OCI-LY1 (cell line): ENCODE measurements around the gene DGCR6L.
"Not testable (repeated sequence)": the region's sequence is repeated elsewhere in the genome, so short reads cannot be mapped to it uniquely, and the experiment has no call there.

Experiments used
- H2AFZ ChIP-seq: fragments of 200-600 bp; sonication (generic), shearing (Covaris generic); 2 replicates; pipeline ENCODE4 v1.6.0; 2014; ENCODE audit warnings: antibody characterized with exemption, mild to moderate bottlenecking, low read length
- H3F3A ChIP-seq: fragments of 200-600 bp; sonication (generic), shearing (Covaris generic); 2 replicates; pipeline ENCODE4 v1.6.0; 2014; ENCODE audit warnings: mild to moderate bottlenecking, antibody characterized with exemption, low read length, moderate library complexity; ENCODE audit not compliant: insufficient read depth
- H3K27ac ChIP-seq: fragments of 200-600 bp; sonication (generic); 2 replicates; pipeline ENCODE4 v1.5.1; 2014; ENCODE audit warnings: low read length, mixed run types, mild to moderate bottlenecking, low read depth; ENCODE audit not compliant: poor library complexity, severe bottlenecking
- H3K27me3 ChIP-seq: fragments of 200-600 bp; sonication (generic); 2 replicates; pipeline ENCODE4 v1.6.0; 2014; ENCODE audit warnings: antibody characterized with exemption, mild to moderate bottlenecking, low read length, moderate library complexity; ENCODE audit not compliant: insufficient read depth
- H3K36me3 ChIP-seq: fragments of 200-600 bp; sonication (generic); 2 replicates; pipeline ENCODE4 v1.6.1; 2014; ENCODE audit warnings: mild to moderate bottlenecking, antibody characterized with exemption, low read length, moderate library complexity, mixed read lengths; ENCODE audit not compliant: insufficient read depth
- H3K4me1 ChIP-seq: fragments of 200-600 bp; sonication (generic); 2 replicates; pipeline ENCODE4 v1.5.1; 2014; ENCODE audit warnings: mild to moderate bottlenecking, low read length, moderate library complexity; ENCODE audit not compliant: insufficient read depth, severe bottlenecking
- H3K4me2 ChIP-seq: fragments of 200-600 bp; sonication (generic), shearing (Covaris generic); 2 replicates; pipeline ENCODE4 v1.6.1; 2014; ENCODE audit warnings: low read length
- H3K4me3 ChIP-seq: fragments of 200-600 bp; sonication (generic); 2 replicates; pipeline ENCODE4 v1.5.1; 2014; ENCODE audit warnings: low read length, low read depth, mild to moderate bottlenecking, mixed read lengths; ENCODE audit not compliant: poor library complexity, severe bottlenecking
- H3K79me2 ChIP-seq: fragments of 200-600 bp; shearing (Covaris generic); 2 replicates; pipeline ENCODE4 v1.6.1; 2016; ENCODE audit warnings: mixed run types, low read length, mixed read lengths; ENCODE audit not compliant: insufficient read depth
- H3K9ac ChIP-seq: fragments of 200-600 bp; sonication (generic), shearing (Covaris generic); 2 replicates; pipeline ENCODE4 v1.6.1; 2014; ENCODE audit warnings: mild to moderate bottlenecking, low read length, mixed read lengths
- H3K9me2 ChIP-seq: fragments of 200-600 bp; sonication (generic), shearing (Covaris generic); 2 replicates; pipeline ENCODE4 v1.6.1; 2014; ENCODE audit warnings: low read depth, mild to moderate bottlenecking, low read length, mixed read lengths
- H3K9me3 ChIP-seq: fragments of 200-600 bp; shearing (Covaris generic); 2 replicates; pipeline ENCODE4 v1.6.1; 2014; ENCODE audit warnings: low read length, mixed read lengths
- H4K20me1 ChIP-seq: fragments of 200-600 bp; sonication (generic), shearing (Covaris generic); 2 replicates; pipeline ENCODE4 v1.6.0; 2016; ENCODE audit warnings: mild to moderate bottlenecking, low read length; ENCODE audit not compliant: insufficient read depth
- CTCF ChIP-seq: fragments of 200-600 bp; sonication (generic), shearing (Covaris generic); IDR thresholded peaks from 2 replicates; pipeline ENCODE4 v1.5.1; 2017; ENCODE audit warnings: mild to moderate bottlenecking, antibody characterized with exemption, low read length, moderate library complexity, mixed read lengths
- EZH2 ChIP-seq: fragments of 200-600 bp; sonication (generic), shearing (Covaris generic); IDR thresholded peaks from 2 replicates; pipeline ENCODE4 v1.8.0; 2017; ENCODE audit warnings: borderline replicate concordance, mixed run types, mild to moderate bottlenecking, antibody characterized with exemption, low read length, moderate library complexity, mixed read lengths

DGCR6L gene

GRCh38 chr22:20315337-20316216 is 4.3 kb downstream of the DGCR6L start:
- TF ChIP-seq EZH2, result no peak
- no peak for TF ChIP-seq CTCF
- Histone ChIP-seq H3K4me3 (no peak overlapping the region), H3K27ac (no peak overlapping the region), H2AFZ (no peak overlapping the region), H3K9me3 (no peaks in the 10 kb centered on the region), H3F3A (no peaks in the 10 kb centered on the region), H3K27me3 (no peaks in the 10 kb centered on the region), H3K4me2 (no peak overlapping the region), H3K9ac (no peak overlapping the region), H4K20me1 (no peaks in the 10 kb centered on the region), H3K4me1 (peaks cover 19% of the 10 kb centered on the region), H3K36me3 (no peaks in the 10 kb centered on the region), H3K79me2 (no peaks in the 10 kb centered on the region), H3K9me2 (no peaks in the 10 kb centered on the region)

- not testable (repeated sequence) for H3K9me3 ChIP-seq, H3K4me2 ChIP-seq, H3K79me2 ChIP-seq, H3K9ac ChIP-seq, H3K36me3 ChIP-seq, H3K4me3 ChIP-seq, H2AFZ ChIP-seq, H3K27me3 ChIP-seq, H3F3A ChIP-seq, H3K9me2 ChIP-seq, H3K27ac ChIP-seq, H4K20me1 ChIP-seq
- H3K4me1 ChIP-seq, result peaks cover 18% of the 10 kb centered on the region
Measured at GRCh38 chr22:20314741-20315336, 5.0 kb downstream of the DGCR6L start.

- H3K9ac ChIP-seq, result not testable (repeated sequence)
- H3K4me1 ChIP-seq, result peaks cover 16% of the 10 kb centered on the region
Measured at GRCh38 chr22:20314206-20314605, 5.7 kb downstream of the DGCR6L start.

GRCh38 chr22:20313306-20314077 is 6.4 kb downstream of the DGCR6L start:
- H3K27ac ChIP-seq, H3K79me2 ChIP-seq, H2AFZ ChIP-seq, H3K9ac ChIP-seq, H3F3A ChIP-seq, H3K4me2 ChIP-seq, H3K4me3 ChIP-seq, H4K20me1 ChIP-seq, H3K9me2 ChIP-seq, H3K36me3 ChIP-seq, H3K27me3 ChIP-seq, H3K4me1 ChIP-seq, H3K9me3 ChIP-seq: not testable (repeated sequence)

More at GRCh38 chr22:20314206-20314605, 5.7 kb downstream of the DGCR6L start:
- H3K9me2 ChIP-seq, H4K20me1 ChIP-seq, H3K9me3 ChIP-seq, H3K36me3 ChIP-seq, H3K27ac ChIP-seq, H2AFZ ChIP-seq, H3K27me3 ChIP-seq, H3K4me2 ChIP-seq, H3K4me3 ChIP-seq, H3K79me2 ChIP-seq, H3F3A ChIP-seq: not testable (repeated sequence)
